ENCODE measurements around the gene GLI1. TPM values are rescaled to one million over a fixed set of nuclear protein-coding genes. Genes with fewer than 3 reads are reported as not detected.

Gene GLI1
- total RNA-seq, 2 donors from 2014 or later = 3.4 to 6.4 TPM

GRCh38 chr12:57446292-57446960 is 13.2 kb upstream of the GLI1 start:
- Histone ChIP-seq H3K4me1 (ENCODE audit: control insufficient read depth, insufficient read depth, low read length) (no peaks in the 10 kb centered on the region), H3K9me3 (ENCODE audit: control insufficient read depth, low read length) (peaks cover 7% of the 10 kb centered on the region), H3K4me3 (ENCODE audit: low read length) (no peak overlapping the region), H3K9ac (ENCODE audit: extremely low read depth, low read length, poor library complexity, severe bottlenecking) (no peak overlapping the region), H3K27ac (ENCODE audit: low read depth, low read length) (no peak overlapping the region), H3K27me3 (ENCODE audit: control insufficient read depth, insufficient read depth, low read length, poor library complexity, severe bottlenecking) (no peaks in the 10 kb centered on the region), H3K36me3 (ENCODE audit: control insufficient read depth, insufficient read depth, low read length) (no peaks in the 10 kb centered on the region)
- Mint-ChIP-seq H3K9me3 (peaks cover 6% of the 10 kb centered on the region), H3K4me3 (no peak overlapping the region), H3K36me3 (ENCODE audit: low read depth) (no peaks in the 10 kb centered on the region), H3K27ac (no peak overlapping the region), H3K27me3 (ENCODE audit: insufficient read depth) (peaks cover 1% of the 10 kb centered on the region), H3K4me1 (no peaks in the 10 kb centered on the region)
- TF ChIP-seq, protein P1, sequence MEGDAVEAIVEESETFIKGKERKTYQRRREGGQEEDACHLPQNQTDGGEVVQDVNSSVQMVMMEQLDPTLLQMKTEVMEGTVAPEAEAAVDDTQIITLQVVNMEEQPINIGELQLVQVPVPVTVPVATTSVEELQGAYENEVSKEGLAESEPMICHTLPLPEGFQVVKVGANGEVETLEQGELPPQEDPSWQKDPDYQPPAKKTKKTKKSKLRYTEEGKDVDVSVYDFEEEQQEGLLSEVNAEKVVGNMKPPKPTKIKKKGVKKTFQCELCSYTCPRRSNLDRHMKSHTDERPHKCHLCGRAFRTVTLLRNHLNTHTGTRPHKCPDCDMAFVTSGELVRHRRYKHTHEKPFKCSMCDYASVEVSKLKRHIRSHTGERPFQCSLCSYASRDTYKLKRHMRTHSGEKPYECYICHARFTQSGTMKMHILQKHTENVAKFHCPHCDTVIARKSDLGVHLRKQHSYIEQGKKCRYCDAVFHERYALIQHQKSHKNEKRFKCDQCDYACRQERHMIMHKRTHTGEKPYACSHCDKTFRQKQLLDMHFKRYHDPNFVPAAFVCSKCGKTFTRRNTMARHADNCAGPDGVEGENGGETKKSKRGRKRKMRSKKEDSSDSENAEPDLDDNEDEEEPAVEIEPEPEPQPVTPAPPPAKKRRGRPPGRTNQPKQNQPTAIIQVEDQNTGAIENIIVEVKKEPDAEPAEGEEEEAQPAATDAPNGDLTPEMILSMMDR (conservative IDR thresholded peaks at IDR 0.05) = no peak
- no peak for DNase-seq
- 92 to 94% methylated on average over 5 to 6 of the region's 6 CpGs for WGBS, 2 experiments (ENCODE audit: insufficient coverage in 1 of 2, insufficient read length in 1 of 2)

DNA sequence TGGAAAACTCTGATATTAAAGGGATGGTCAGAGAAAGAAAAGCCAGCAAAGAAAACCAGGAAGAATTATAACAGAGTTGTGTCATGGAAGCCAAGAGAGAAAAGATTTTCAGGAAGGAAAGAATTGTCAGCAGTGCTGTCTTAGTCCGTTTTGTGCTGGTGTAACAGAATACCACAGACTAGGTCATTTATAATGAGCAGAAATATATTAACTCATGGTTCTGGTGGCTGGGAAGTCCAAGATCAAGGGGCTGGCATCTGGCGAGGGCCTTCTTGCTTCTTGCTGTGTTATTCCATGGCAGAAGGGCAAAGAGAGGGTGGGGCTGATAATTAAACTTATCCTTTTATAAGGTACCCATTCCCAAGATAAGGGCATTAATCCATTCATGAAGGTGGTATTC is 10.9 kb upstream of the GLI1 start:
- no peaks in the 10 kb centered on the region for H3K4me1 ChIP-seq (ENCODE audit: control insufficient read depth, insufficient read depth, low read length)
- H3K27ac Mint-ChIP-seq = no peak overlapping the region
- no peaks in the 10 kb centered on the region for H3K27me3 ChIP-seq (ENCODE audit: control insufficient read depth, insufficient read depth, low read length, poor library complexity, severe bottlenecking)
- no peaks in the 10 kb centered on the region for H3K27me3 Mint-ChIP-seq (ENCODE audit: insufficient read depth)
- H3K36me3 ChIP-seq (ENCODE audit: control insufficient read depth, insufficient read depth, low read length) = no peaks in the 10 kb centered on the region
- H3K9me3 Mint-ChIP-seq = no peaks in the 10 kb centered on the region
- no peak overlapping the region for H3K4me3 ChIP-seq (ENCODE audit: low read length)
- no peak overlapping the region for H3K4me3 Mint-ChIP-seq
- no peak overlapping the region for H3K9ac ChIP-seq (ENCODE audit: extremely low read depth, low read length, poor library complexity, severe bottlenecking)
- no peaks in the 10 kb centered on the region for H3K9me3 ChIP-seq (ENCODE audit: control insufficient read depth, low read length)
- H3K27ac ChIP-seq (ENCODE audit: low read depth, low read length) = no peak overlapping the region
- no peak for DNase-seq
- TF ChIP-seq, protein P1 (conservative IDR thresholded peaks at IDR 0.05) = no peak
- peaks cover 4% of the 10 kb centered on the region for H3K4me1 Mint-ChIP-seq
- WGBS, 2 experiments (ENCODE audit: insufficient coverage in 1 of 2, insufficient read length in 1 of 2) = 92 to 100% methylated on average over 1 to 2 of the region's 2 CpGs
- no peaks in the 10 kb centered on the region for H3K36me3 Mint-ChIP-seq (ENCODE audit: low read depth)

GRCh38 chr12:57449375-57449774 is 10.2 kb upstream of the GLI1 start:
- TF ChIP-seq, protein P1 (conservative IDR thresholded peaks at IDR 0.05) = no peak
- no peaks in the 10 kb centered on the region for H3K27me3 ChIP-seq (ENCODE audit: control insufficient read depth, insufficient read depth, low read length, poor library complexity, severe bottlenecking)
- no peak overlapping the region for H3K27ac ChIP-seq (ENCODE audit: low read depth, low read length)
- Mint-ChIP-seq H3K4me1 (peaks cover 5% of the 10 kb centered on the region), H3K27ac (no peak overlapping the region), H3K36me3 (ENCODE audit: low read depth) (no peaks in the 10 kb centered on the region), H3K9me3 (no peaks in the 10 kb centered on the region), H3K27me3 (ENCODE audit: insufficient read depth) (no peaks in the 10 kb centered on the region), H3K4me3 (no peak overlapping the region)
- no peak overlapping the region for H3K9ac ChIP-seq (ENCODE audit: extremely low read depth, low read length, poor library complexity, severe bottlenecking)
- no peak for DNase-seq
- no peak overlapping the region for H3K4me3 ChIP-seq (ENCODE audit: low read length)
- no peaks in the 10 kb centered on the region for H3K36me3 ChIP-seq (ENCODE audit: control insufficient read depth, insufficient read depth, low read length)
- H3K4me1 ChIP-seq (ENCODE audit: control insufficient read depth, insufficient read depth, low read length) = no peaks in the 10 kb centered on the region
- WGBS, 2 experiments (ENCODE audit: insufficient coverage in 1 of 2, insufficient read length in 1 of 2) = 93 to 96% methylated on average over 7 of the region's 7 CpGs
- no peaks in the 10 kb centered on the region for H3K9me3 ChIP-seq (ENCODE audit: control insufficient read depth, low read length)

All from endodermal cell (in vitro differentiated cells).